Mesothelial cell of epicardium (in vitro differentiated cells): ENCODE data around the gene SLCO4A1. TPM values are rescaled to one million over a fixed set of nuclear protein-coding genes. Genes with fewer than 3 reads are reported as not detected.
A peak's percentile ranks its signal among the peaks of the same experiment; 100 is the strongest.

Experiments
- DNase-seq, 2 experiments: peaks; one replicate each; pipeline ENCODE4 v3.0.0; 2021; ENCODE audit warnings: low spot score in 2 of 2; ENCODE audit not compliant: unreplicated experiment in 2 of 2
- H3K27ac Mint-ChIP-seq: 2 replicates; pipeline ENCODE4 v1.8.0; 2021; ENCODE audit warnings: mixed read lengths
- H3K27me3 Mint-ChIP-seq: 2 replicates; pipeline ENCODE4 v1.8.0; 2021; ENCODE audit warnings: low read depth, mixed read lengths
- H3K36me3 Mint-ChIP-seq: 2 replicates; pipeline ENCODE4 v1.8.0; 2021; ENCODE audit warnings: mixed read lengths
- H3K4me1 Mint-ChIP-seq: 2 replicates; pipeline ENCODE4 v1.8.0; 2021; ENCODE audit warnings: mixed read lengths
- H3K4me3 Mint-ChIP-seq: 2 replicates; pipeline ENCODE4 v1.8.0; 2021; ENCODE audit warnings: mild to moderate bottlenecking, moderate library complexity, mixed read lengths
- H3K9me3 Mint-ChIP-seq: 2 replicates; pipeline ENCODE4 v1.8.0; 2021; ENCODE audit warnings: mixed read lengths
- total RNA-seq: library from RNA; stranded (reverse); gene quantifications from 3 replicates; pipeline ENCODE4 v1.2.1, GENCODE V29; 2021
- TF ChIP-seq, protein P1 (sequence below): fragments of 200-600 bp; sonication (generic); IDR thresholded peaks from one replicate; pipeline ENCODE4 v1.5.0; 2021; ENCODE audit warnings: antibody characterized with exemption; ENCODE audit not compliant: unreplicated experiment

The SLCO4A1 gene
- total RNA-seq, 1 donor from 2014 or later, result 3.7 TPM

DNA sequence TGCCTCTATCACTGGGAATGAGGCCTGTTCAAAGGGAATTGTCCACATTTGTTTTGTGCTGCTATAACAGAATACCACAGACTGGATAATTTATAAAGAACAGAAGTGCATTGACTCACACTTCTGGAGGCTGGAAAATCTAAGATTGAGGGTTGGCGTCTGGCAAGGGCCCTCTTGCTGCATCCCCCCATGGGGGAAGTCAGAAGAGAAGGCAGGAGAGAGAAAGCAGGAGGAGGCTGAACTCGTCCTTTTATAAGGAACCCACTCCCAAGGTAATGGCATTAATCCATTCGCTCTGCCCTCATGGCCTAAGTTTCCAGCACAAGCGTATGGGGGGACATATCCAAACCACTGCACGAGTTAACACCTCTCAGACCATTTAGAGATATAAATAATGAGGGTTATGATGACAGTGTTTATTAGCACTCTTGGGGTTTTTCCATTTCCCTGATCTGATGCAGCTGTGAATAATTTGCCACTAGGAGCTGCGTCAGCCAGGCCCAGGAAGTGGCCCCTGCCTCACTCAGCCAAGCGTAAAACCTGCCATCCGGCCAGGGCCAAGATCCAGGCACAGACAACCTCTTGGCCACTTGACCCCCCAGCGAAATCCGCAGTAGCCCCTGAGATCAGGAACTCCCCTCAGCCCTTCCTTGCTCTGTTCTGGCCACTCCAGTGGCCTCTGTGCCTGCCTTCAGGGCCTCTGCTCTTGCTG, 14.2 kb upstream of the SLCO4A1 start:
- no peaks in the 10 kb centered on the region for H3K27me3 Mint-ChIP-seq
- TF ChIP-seq, protein P1, sequence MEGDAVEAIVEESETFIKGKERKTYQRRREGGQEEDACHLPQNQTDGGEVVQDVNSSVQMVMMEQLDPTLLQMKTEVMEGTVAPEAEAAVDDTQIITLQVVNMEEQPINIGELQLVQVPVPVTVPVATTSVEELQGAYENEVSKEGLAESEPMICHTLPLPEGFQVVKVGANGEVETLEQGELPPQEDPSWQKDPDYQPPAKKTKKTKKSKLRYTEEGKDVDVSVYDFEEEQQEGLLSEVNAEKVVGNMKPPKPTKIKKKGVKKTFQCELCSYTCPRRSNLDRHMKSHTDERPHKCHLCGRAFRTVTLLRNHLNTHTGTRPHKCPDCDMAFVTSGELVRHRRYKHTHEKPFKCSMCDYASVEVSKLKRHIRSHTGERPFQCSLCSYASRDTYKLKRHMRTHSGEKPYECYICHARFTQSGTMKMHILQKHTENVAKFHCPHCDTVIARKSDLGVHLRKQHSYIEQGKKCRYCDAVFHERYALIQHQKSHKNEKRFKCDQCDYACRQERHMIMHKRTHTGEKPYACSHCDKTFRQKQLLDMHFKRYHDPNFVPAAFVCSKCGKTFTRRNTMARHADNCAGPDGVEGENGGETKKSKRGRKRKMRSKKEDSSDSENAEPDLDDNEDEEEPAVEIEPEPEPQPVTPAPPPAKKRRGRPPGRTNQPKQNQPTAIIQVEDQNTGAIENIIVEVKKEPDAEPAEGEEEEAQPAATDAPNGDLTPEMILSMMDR, result no peak
- DNase-seq, result no peak
- peaks cover 37% of the 10 kb centered on the region for H3K4me1 Mint-ChIP-seq
- no peaks in the 10 kb centered on the region for H3K36me3 Mint-ChIP-seq
- H3K4me3 Mint-ChIP-seq, result no peak overlapping the region
- no peak overlapping the region for H3K27ac Mint-ChIP-seq
- H3K9me3 Mint-ChIP-seq, result no peaks in the 10 kb centered on the region

DNA sequence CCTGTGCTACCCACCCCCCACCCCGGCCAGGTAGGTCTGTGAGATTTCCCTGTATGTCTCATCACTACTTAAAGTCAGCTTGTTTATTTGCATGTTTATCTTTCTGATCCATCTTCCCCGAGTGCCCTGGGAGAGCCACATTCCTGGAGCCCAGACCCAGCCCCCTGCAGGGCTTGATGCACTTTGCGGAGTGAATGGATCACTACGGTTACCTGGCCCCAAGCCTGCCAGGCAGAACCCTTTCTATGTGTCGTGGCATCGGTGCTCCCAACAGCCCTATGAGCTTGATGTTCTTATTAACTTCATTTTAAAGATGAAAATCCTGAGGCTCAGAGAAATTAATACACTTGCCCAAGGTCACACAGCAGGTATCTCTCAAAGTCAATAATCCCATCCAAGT, 13.6 kb upstream of the SLCO4A1 start:
- TF ChIP-seq, protein P1, result no peak
- H3K4me1 Mint-ChIP-seq, result peaks cover 37% of the 10 kb centered on the region
- no peaks in the 10 kb centered on the region for H3K9me3 Mint-ChIP-seq
- DNase-seq, result no peak
- H3K4me3 Mint-ChIP-seq, result no peak overlapping the region
- H3K27ac Mint-ChIP-seq, result no peak overlapping the region
- no peaks in the 10 kb centered on the region for H3K36me3 Mint-ChIP-seq
- H3K27me3 Mint-ChIP-seq, result no peaks in the 10 kb centered on the region

DNA sequence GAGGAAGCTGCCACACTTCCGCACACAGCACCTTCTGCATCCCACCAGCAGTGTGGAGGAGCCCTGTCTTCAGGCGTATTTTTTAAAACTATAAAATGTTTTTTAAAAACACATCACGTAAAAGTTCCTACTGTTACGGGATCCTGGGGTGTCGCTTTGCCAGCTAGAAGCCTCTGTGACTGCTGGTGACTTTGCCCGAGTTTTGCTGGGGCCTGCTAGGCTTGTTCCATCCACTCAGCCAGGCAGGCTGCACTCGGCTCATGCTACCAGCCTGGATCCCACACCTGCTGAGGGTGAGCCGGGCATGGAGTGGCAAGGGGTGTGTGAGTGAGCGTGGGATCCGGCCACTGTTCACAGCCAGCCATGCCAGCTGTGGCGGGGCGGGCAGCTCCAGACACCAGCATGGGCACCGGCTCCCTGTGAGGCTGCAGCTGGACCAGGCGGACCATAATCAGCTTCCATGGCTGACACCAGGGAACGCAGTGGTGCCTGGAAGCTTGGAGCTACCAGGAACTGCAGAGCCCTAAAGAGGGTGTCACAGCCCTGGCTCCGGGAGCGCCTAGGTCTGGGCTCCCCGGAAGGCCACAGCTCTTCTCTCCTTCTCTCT, 12.3 kb upstream of the SLCO4A1 start:
- TF ChIP-seq, protein P1, result no peak
- Mint-ChIP-seq H3K27me3 (no peaks in the 10 kb centered on the region), H3K4me3 (no peak overlapping the region), H3K4me1 (peaks cover 37% of the 10 kb centered on the region), H3K36me3 (no peaks in the 10 kb centered on the region), H3K27ac (no peak overlapping the region), H3K9me3 (no peaks in the 10 kb centered on the region)
- DNase-seq, result no peak

DNA sequence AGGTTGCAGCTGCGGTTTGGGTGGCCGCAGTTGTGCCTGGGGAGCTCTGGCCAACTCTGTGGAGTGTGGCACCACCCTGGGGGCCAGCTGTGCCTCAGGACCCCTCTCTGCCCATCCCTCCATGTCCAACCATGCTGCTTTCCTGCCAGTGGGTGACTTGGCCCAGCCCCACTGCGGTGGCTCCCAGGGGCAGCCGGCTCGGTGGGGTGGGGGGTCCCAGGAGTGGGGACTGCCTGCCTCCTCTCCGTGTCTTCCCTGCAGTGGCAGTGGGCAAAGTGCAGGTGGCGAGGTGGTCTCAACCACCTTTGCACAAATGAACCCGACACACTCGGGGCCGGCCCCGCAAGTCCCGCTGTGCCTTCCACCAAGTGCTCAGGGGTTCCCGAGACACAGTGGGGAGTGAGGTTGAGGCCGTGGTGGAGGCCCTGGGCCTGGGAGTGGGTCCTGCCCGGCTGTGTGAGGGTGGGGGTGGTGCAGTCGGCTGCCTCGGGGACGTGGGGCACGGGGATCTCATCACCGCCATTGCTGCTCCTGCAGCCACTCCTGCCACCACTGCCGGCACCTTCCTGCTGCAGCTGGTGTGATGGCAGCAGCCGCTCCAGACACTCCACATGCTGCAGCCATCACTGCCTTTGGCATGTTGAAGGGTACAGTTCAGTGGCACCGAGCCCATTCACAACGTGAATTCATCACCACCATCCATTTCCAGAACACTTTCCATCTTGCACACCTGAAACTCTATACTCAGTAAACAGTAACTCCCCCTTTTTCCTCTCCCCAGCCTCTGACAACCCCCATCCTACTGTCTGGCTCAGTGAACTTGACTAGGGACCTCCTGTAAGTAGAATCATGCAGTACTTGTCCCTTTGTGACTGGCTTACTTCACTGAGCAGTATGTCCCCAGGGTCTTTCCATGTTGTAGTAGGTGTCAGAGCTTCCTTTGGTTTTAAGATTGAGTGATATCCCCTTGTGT, 10.7 kb upstream of the SLCO4A1 start:
- peaks cover 8% of the 10 kb centered on the region for H3K27me3 Mint-ChIP-seq
- H3K4me3 Mint-ChIP-seq, result no peak overlapping the region
- H3K9me3 Mint-ChIP-seq, result no peaks in the 10 kb centered on the region
- H3K36me3 Mint-ChIP-seq, result no peaks in the 10 kb centered on the region
- peaks cover 51% of the 10 kb centered on the region for H3K4me1 Mint-ChIP-seq
- no peak overlapping the region for H3K27ac Mint-ChIP-seq
- TF ChIP-seq, protein P1, result no peak
- no peak for DNase-seq

DNA sequence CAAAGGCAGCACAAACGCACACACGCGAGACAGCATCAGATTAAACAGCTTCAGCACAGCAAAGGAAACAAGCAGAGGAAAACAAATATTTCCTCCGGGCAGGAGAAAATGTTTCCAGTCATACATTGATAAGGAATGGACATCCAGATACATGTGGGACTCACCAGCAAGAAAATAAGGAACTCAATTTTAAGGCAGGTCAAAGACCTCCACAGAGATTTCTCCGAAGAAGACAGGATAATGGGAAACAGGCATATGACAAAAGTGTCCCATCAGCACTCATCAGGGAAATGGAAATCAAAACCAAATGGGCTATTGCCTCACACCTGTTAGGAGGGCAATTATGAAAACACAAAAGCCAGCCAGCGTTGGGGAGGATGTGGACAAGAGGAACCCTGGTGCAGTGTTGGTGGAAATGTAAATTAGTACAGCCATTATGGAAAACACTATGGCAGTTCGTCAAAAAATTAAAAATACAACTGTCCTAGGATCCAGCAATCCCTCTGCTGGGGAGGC, 9.7 kb upstream of the SLCO4A1 start:
- H3K4me3 Mint-ChIP-seq, result no peak overlapping the region
- no peaks in the 10 kb centered on the region for H3K9me3 Mint-ChIP-seq
- peaks cover 53% of the 10 kb centered on the region for H3K4me1 Mint-ChIP-seq
- no peak for DNase-seq
- H3K27ac Mint-ChIP-seq, result peak overlapping the region; percentile 97
- TF ChIP-seq, protein P1, result no peak
- H3K27me3 Mint-ChIP-seq, result peaks cover 8% of the 10 kb centered on the region
- no peaks in the 10 kb centered on the region for H3K36me3 Mint-ChIP-seq
